Measurements from ENCODE around the gene SMYD2. TPM values are rescaled to one million over a fixed set of nuclear protein-coding genes. Genes with fewer than 3 reads are reported as not detected.

Gene SMYD2
- total RNA-seq: 32.7 and 39.8 TPM in 2 replicates
- 34.4 and 36.2 TPM in 2 replicates for polyA plus RNA-seq

GRCh38 chr1:214281021-214281719 is at the start of gene SMYD2:
Gene SMYD2, plus strand, starts transcription at chr1:214281159. Its CDS starts 96 bp downstream, at chr1:214281255.
- Histone ChIP-seq H3K27me3 (no peaks in the 10 kb centered on the region), H3K9me3 (ENCODE audit: low read depth) (no peaks in the 10 kb centered on the region), H3K4me2 (peak within 1 kb of the TSS; percentile 99), H3K79me2 (peaks cover 31% of the 10 kb centered on the region), H4K20me1 (ENCODE audit: insufficient read depth, poor library complexity, severe bottlenecking) (no peaks in the 10 kb centered on the region), H3K27ac (peak within 1 kb of the TSS; percentile 99), H3K4me1 (ENCODE audit: insufficient read depth) (peaks cover 5% of the 10 kb centered on the region), H3K36me3 (replicated peaks; ENCODE audit: insufficient read depth, low read depth) (no peaks in the 10 kb centered on the region), H3K9me2 (replicated peaks; ENCODE audit: insufficient read depth) (no peaks in the 10 kb centered on the region), H3K4me3 (peak within 1 kb of the TSS; percentile 99), H2AFZ (peak within 1 kb of the TSS; percentile 99)
- TF ChIP-seq EZH2phosphoT487 (IDR thresholded peaks at IDR 0.05; ENCODE audit: low read depth, severe bottlenecking, unreplicated experiment) (no peak), CTCF (IDR thresholded peaks at IDR 0.05; ENCODE audit: poor library complexity) (no peak), EZH2 (IDR thresholded peaks at IDR 0.05; ENCODE audit: borderline replicate concordance) (no peak)
- 1% methylated on average over 25 of the region's 94 CpGs for WGBS (ENCODE audit: low lambda C conversion rate, missing lambda C conversion rate)
- peak; percentile 88 for DNase-seq (ENCODE audit: low spot score)

GRCh38 chr1:214233856-214234634 is 46.9 kb upstream of the SMYD2 start:
- Histone ChIP-seq H3K79me2 (no peaks in the 10 kb centered on the region), H3K36me3 (replicated peaks; ENCODE audit: insufficient read depth, low read depth) (no peaks in the 10 kb centered on the region), H3K4me3 (no peak overlapping the region), H2AFZ (no peak overlapping the region), H4K20me1 (ENCODE audit: insufficient read depth, poor library complexity, severe bottlenecking) (no peaks in the 10 kb centered on the region), H3K27ac (no peak overlapping the region), H3K9me3 (ENCODE audit: low read depth) (no peaks in the 10 kb centered on the region), H3K9me2 (replicated peaks; ENCODE audit: insufficient read depth) (no peaks in the 10 kb centered on the region), H3K4me2 (no peak overlapping the region), H3K4me1 (ENCODE audit: insufficient read depth) (no peaks in the 10 kb centered on the region), H3K27me3 (no peaks in the 10 kb centered on the region)
- DNase-seq (ENCODE audit: low spot score): no peak
- WGBS (ENCODE audit: low lambda C conversion rate, missing lambda C conversion rate): 70% methylated on average over 9 of the region's 9 CpGs
- TF ChIP-seq CTCF (IDR thresholded peaks at IDR 0.05; ENCODE audit: poor library complexity): no peak
- TF ChIP-seq EZH2 (IDR thresholded peaks at IDR 0.05; ENCODE audit: borderline replicate concordance): no peak
- no peak for TF ChIP-seq EZH2phosphoT487 (IDR thresholded peaks at IDR 0.05; ENCODE audit: low read depth, severe bottlenecking, unreplicated experiment)

GRCh38 chr1:214234635-214235025 is 46.3 kb upstream of the SMYD2 start:
- no peaks in the 10 kb centered on the region for H3K79me2 ChIP-seq
- 66% methylated on average over 3 of the region's 3 CpGs for WGBS (ENCODE audit: low lambda C conversion rate, missing lambda C conversion rate)

More at GRCh38 chr1:214234635-214235025, 46.3 kb upstream of the SMYD2 start:
- H4K20me1 ChIP-seq (ENCODE audit: insufficient read depth, poor library complexity, severe bottlenecking): no peaks in the 10 kb centered on the region
- no peak overlapping the region for H3K4me2 ChIP-seq
- no peak for DNase-seq (ENCODE audit: low spot score)
- TF ChIP-seq EZH2 (IDR thresholded peaks at IDR 0.05; ENCODE audit: borderline replicate concordance) (no peak), CTCF (IDR thresholded peaks at IDR 0.05; ENCODE audit: poor library complexity) (no peak), EZH2phosphoT487 (IDR thresholded peaks at IDR 0.05; ENCODE audit: low read depth, severe bottlenecking, unreplicated experiment) (no peak)
- no peak overlapping the region for H3K4me3 ChIP-seq
- no peaks in the 10 kb centered on the region for H3K9me3 ChIP-seq (ENCODE audit: low read depth)
- H3K9me2 ChIP-seq (replicated peaks; ENCODE audit: insufficient read depth): no peaks in the 10 kb centered on the region
- no peak overlapping the region for H3K27ac ChIP-seq
- H2AFZ ChIP-seq: peak overlapping the region; percentile 4
- no peaks in the 10 kb centered on the region for H3K4me1 ChIP-seq (ENCODE audit: insufficient read depth)
- H3K36me3 ChIP-seq (replicated peaks; ENCODE audit: insufficient read depth, low read depth): no peaks in the 10 kb centered on the region
- H3K27me3 ChIP-seq: no peaks in the 10 kb centered on the region
